HG03571 (cell line): ENCODE data around the gene ZDHHC9.

ENCODE experiments used
- ATAC-seq: cut with Tn5 transposase; IDR thresholded peaks from one replicate; pipeline ENCODE4 v1.9.1; 2021; ENCODE audit not compliant: unreplicated experiment

The ZDHHC9 gene

DNA sequence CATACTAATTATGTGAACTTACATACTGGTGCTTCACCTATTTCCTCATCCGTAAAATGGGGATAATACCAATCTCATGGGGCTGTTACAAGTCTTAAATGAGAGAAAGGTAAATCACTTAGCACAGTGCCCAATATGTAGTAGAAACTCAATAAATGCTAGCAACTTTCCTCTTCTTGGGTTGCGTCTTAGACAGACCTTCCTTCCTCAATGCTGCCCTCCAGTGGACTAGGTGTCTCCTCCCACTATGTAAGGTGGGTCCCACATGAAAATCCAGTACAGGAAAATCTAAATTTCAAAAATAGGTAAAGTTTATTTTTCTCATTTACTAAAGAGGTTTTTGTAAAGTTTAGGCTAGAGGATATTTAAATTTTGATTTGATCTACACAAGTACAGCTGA is 20.6 kb downstream of the ZDHHC9 start:
- no peak for ATAC-seq

GRCh38 chrX:129818123-129818522 is 25.6 kb downstream of the ZDHHC9 start:
- ATAC-seq, result no peak

DNA sequence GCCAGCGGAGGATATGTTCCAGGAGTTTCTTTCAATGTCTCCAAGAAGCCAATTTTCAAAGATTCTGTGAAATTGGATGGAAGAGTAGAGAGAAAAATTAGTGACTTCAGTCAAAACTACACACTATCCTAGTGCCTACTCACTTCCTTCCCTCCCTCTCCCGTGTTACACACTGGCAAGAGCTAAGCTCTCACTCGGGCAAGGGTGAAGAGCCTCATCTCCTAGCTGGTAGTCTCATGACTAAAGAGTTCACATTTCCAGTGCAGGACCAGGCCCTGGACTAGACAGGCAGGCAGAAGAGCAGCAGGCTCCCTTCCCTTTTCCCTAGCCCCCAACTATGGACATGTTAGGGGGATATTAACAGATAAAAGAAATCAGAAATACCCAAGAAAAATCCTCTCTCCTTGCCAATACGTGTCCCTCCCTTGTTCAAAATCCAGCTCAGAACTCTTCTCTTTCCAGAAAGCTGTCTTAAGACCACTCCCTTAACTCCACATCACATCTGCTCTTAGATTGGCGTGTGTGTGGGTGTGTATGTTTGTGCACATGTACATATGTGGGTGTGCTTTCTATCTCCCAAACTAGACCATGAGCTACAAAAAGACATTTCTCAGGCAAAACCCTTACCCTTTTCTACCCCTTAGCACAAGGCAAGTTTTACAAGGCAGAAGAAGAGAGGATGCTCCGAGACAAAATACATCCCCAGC is 29.9 kb downstream of the ZDHHC9 start:
- ATAC-seq, result no peak

- ATAC-seq, result no peak
These were observed 34.6 kb downstream of the ZDHHC9 start for GRCh38 chrX:129808829-129809796.

DNA sequence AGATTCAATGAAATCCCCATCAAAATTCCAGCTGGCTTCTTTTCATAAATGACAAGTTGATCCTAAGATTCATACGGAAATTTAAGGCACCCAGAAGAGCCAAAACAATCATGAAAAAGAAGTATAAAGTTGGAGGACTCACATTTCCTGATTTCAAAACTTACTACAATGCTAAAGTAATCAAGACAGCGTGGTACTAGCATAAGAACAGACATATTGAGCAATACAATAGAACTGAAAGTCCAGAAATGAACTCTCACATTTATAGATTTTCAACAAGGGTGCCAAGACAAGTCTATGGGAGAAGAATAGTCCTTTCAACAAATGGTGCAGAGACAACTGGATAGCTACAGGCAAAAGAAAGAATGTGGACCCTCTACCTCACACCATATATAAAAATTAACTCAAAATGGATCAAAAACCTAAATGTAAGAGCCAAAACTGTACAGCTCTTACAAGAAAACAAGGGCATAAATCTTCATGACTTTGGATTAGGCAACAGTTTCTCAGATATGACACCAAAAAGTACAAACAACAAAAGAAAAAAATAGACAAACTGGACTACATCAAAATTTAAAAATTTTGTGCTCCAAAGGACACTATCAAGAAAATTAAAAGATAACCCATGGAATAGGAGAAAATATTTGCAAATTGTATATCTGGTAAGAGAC is 35.4 kb downstream of the ZDHHC9 start:
- no peak for ATAC-seq

DNA sequence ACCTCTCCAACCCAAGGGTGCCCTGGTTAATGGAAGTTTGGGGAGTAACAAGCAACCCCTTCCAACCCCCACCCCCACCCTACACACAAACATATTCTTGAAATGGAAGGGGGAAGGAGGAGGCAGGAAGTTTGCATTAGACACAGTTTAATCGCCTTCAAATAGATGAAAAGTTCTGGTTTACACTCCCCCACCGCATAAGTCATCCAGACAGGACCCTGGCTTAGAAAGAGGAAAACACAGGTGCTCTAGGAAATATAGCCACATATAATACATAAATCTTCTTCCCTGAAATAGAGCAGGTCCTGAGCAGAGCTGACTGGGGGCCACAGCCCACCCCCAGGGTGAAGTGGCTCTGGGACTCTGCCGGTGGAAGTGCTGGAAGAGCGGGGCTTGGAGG is 38.9 kb downstream of the ZDHHC9 start:
- no peak for ATAC-seq

GRCh38 chrX:129802863-129803262 is 40.8 kb downstream of the ZDHHC9 start:
- ATAC-seq, result no peak

DNA sequence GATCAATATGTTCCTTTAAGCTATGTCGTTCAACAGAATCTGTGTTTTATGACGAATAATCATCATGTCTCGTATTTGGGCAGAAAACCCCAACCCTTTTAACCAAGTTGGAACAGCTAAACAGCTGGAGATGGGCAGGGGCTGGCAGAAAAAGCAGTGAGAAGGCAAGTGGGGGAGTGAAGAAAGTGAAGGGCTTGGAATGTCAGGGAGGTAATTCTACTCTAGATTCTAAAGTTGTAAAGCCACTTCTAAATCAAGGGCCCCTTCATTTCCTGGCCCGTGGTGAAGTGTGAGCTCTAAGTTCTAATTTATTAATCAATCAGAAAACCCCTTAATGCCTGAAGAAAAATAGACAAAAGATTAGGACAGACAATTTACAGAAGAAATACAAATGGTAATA is 43.5 kb downstream of the ZDHHC9 start:
- no peak for ATAC-seq

GRCh38 chrX:129798888-129799287 is 44.8 kb downstream of the ZDHHC9 start:
- ATAC-seq, result no peak

GRCh38 chrX:129798456-129798855 is 45.2 kb downstream of the ZDHHC9 start:
- ATAC-seq, result no peak

GRCh38 chrX:129797251-129797906 is 46.3 kb downstream of the ZDHHC9 start:
- ATAC-seq, result no peak

GRCh38 chrX:129795584-129795983 is 48.1 kb downstream of the ZDHHC9 start:
- ATAC-seq, result no peak

DNA sequence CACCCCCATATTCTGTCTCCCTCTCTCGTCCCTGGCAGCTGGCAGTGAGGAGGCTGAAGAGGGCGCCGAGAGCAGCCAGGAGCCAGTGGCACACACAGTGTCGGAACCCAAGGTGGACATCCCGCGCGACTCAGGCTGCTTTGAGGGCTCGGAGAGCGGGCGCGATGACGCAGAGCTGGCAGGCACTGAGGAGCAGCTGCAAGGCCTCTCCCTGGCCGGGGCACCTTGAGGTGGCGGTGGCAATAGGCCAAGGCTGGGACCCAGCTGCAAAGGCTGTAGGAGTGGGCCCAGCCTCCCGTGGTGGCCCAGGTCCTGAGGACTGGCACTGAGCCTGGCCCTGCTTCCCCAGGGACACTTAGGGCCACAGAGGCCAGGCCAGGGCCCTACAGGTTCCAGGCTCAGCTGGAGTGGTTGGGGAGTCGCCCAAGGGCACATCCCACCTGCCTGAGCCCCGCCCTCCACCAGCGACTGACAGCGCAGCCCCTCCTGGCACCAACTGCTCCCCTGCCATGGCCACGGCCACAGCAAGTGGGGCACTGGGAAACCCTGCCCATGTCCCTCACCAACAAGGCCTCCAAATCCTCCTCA is 50.0 kb downstream of the ZDHHC9 start:
- ATAC-seq, result no peak

GRCh38 chrX:129792586-129793291 is 50.9 kb downstream of the ZDHHC9 start:
- no peak for ATAC-seq

- ATAC-seq, result no peak
These were observed 51.6 kb downstream of the ZDHHC9 start for GRCh38 chrX:129791961-129792570.

DNA sequence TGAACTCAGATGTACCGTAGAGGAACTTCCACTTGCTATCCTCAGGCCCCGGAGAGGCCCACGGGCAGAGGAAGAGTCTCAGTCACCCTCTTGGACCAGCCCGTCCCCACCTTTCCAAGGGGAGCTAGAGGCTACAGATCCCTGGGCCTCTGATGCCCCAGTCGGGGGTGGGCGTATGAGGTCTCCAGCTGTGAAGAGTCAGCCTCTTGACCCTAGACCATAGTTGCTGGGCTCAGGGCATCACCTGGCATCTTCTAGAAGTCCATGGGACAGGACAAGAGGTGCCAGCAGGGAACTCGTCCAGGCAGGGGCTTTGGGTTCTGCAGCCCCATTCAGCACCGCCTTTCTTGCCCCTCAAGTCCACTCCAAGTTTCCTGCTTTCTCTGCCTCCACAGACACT is 52.4 kb downstream of the ZDHHC9 start:
- no peak for ATAC-seq

DNA sequence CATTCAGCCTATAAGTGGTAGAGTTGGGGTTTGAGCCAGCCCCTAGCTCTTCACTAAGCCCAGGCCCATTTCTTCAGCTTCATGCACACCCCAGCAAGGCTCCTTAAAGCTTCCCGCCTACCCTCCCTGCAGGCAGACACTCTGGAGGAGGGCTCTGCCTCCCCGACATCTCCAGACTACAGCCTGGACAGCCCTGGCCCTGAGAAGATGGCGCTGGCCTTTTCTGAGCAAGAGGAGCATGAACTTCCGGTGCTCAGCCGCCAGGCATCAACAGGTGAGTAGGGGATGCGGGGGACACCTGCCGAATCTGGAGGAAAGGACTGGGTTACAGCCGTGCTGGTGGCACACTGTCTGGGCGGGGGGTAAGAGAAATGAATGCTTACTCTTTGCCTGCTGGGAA is 52.9 kb downstream of the ZDHHC9 start:
- no peak for ATAC-seq

GRCh38 chrX:129790146-129790545 is 53.5 kb downstream of the ZDHHC9 start:
- ATAC-seq, result no peak

DNA sequence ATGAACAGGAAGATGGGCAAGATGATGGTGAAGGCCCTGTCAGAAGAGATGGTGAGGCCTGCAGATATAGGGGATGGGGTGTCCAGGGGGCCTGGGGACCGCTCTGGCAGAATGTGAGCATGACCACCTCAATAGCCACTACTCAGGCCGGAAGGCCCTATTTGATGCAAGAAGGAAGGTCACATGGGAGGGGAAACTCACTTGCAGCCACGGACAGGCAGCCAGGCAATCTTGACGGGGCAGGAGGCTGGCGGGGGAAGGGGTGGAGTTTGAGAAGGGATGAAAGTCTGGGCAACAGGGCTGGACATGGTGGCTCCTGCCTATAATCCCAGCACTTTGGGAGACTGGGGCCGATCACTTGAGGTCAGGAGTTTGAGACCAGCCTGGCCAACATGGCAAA is 55.2 kb downstream of the ZDHHC9 start:
- ATAC-seq, result no peak
